ENCODE data around the gene SPP2.

The SPP2 gene

GRCh38 chr2:234025891-234026401, 24.6 kb upstream of the SPP2 start:
- in situ Hi-C loops (cut with MboI; ENCODE audit: low sequenced_read_pairs, unreplicated experiment): no loop called here
- TF ChIP-seq CTCF (IDR thresholded peaks at IDR 0.05; ENCODE audit: borderline replicate concordance, control extremely low read depth, extremely low read depth, insufficient read depth, missing control alignments): no peak

GRCh38 chr2:234026693-234027254, 23.7 kb upstream of the SPP2 start:
- in situ Hi-C loops (cut with MboI; ENCODE audit: low sequenced_read_pairs, unreplicated experiment): no loop called here

More at GRCh38 chr2:234025891-234026401, 24.6 kb upstream of the SPP2 start:
- no peak for DNase-seq (ENCODE audit: low spot score)

GRCh38 chr2:234027641-234028040, 22.9 kb upstream of the SPP2 start:
- TF ChIP-seq CTCF (IDR thresholded peaks at IDR 0.05; ENCODE audit: borderline replicate concordance, control extremely low read depth, extremely low read depth, insufficient read depth, missing control alignments): no peak
- in situ Hi-C loops (cut with MboI; ENCODE audit: low sequenced_read_pairs, unreplicated experiment): no loop called here
- no peak for DNase-seq (ENCODE audit: low spot score)

More at GRCh38 chr2:234026693-234027254, 23.7 kb upstream of the SPP2 start:
- TF ChIP-seq CTCF (IDR thresholded peaks at IDR 0.05; ENCODE audit: borderline replicate concordance, control extremely low read depth, extremely low read depth, insufficient read depth, missing control alignments): no peak
- DNase-seq (ENCODE audit: low spot score): no peak

- no peak for DNase-seq (ENCODE audit: low spot score)
- in situ Hi-C loops (cut with MboI; ENCODE audit: low sequenced_read_pairs, unreplicated experiment): no loop called here
- no peak for TF ChIP-seq CTCF (IDR thresholded peaks at IDR 0.05; ENCODE audit: borderline replicate concordance, control extremely low read depth, extremely low read depth, insufficient read depth, missing control alignments)
These were observed 21.3 kb upstream of the SPP2 start for GRCh38 chr2:234029150-234029733.

GRCh38 chr2:234031207-234031606, 19.3 kb upstream of the SPP2 start:
- TF ChIP-seq CTCF (IDR thresholded peaks at IDR 0.05; ENCODE audit: borderline replicate concordance, control extremely low read depth, extremely low read depth, insufficient read depth, missing control alignments): no peak
- DNase-seq (ENCODE audit: low spot score): no peak
- in situ Hi-C loops (cut with MboI; ENCODE audit: low sequenced_read_pairs, unreplicated experiment): no loop called here

GRCh38 chr2:234032279-234032856, 18.1 kb upstream of the SPP2 start:
- TF ChIP-seq CTCF (IDR thresholded peaks at IDR 0.05; ENCODE audit: borderline replicate concordance, control extremely low read depth, extremely low read depth, insufficient read depth, missing control alignments): no peak
- in situ Hi-C loops (cut with MboI; ENCODE audit: low sequenced_read_pairs, unreplicated experiment): no loop called here
- no peak for DNase-seq (ENCODE audit: low spot score)
